ENCODE measurements around the gene WNT6. TPM values are rescaled to one million over a fixed set of nuclear protein-coding genes. Genes with fewer than 3 reads are reported as not detected.

Gene WNT6
- total RNA-seq = not detected in 2 replicates

DNA sequence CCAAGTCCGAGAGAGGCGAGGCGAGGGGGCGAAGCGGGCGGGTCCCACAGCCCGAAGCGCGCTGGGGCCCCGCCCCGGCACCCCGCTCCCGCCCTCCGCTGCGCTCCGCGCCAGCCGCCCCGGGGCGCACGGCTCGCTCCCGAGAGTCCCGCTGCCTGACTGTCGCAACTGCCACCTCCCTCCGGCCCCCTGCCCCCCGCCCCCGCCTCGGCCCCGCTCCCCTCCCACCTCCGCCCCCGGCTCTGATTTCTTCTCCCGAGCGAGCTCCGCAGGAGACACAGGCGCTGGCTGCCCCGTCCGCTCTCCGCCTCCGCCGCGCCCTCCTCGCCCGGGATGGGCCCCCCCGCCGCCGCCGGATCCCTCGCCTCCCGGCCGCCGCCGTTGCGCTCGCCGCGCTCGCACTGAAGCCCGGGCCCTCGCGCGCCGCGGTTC is at the start of gene WNT6:
WNT6 (plus strand) TSS at position 250 of the 432 bp plus-strand sequence. CDS start 233 bp downstream, outside the sequence.

DNA sequence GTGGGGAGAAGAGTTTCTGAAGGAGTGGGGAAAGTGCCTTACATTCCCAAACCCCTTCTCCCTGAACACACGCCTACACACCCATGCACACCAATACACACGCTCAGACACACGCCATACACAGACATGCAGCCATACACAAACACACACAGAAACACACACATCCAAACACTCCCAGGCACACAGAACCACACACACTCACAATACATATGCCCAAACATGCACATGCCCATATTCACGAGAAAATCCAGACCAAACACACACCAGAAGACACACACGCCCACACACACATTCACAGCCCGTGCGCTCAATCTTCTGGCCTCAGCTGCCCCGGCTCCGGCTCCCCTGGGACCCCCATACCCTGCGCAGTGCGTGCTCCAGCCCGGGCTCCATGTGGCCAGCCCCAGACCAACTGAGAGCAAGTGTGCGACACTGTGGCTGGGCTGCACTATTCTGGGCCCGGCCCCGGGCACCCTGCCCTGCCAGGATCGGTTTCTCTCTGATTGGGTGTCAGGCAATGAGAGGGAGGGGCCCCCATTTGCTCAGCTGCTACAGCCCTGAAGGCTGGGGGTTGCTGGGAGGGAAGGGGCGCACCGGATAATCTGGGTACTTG is 28.1 kb upstream of the WNT6 start, which contains the start of gene PRKAG3:
PRKAG3 (minus strand) TSS at position 426 of the 613 bp plus-strand sequence.

DNA sequence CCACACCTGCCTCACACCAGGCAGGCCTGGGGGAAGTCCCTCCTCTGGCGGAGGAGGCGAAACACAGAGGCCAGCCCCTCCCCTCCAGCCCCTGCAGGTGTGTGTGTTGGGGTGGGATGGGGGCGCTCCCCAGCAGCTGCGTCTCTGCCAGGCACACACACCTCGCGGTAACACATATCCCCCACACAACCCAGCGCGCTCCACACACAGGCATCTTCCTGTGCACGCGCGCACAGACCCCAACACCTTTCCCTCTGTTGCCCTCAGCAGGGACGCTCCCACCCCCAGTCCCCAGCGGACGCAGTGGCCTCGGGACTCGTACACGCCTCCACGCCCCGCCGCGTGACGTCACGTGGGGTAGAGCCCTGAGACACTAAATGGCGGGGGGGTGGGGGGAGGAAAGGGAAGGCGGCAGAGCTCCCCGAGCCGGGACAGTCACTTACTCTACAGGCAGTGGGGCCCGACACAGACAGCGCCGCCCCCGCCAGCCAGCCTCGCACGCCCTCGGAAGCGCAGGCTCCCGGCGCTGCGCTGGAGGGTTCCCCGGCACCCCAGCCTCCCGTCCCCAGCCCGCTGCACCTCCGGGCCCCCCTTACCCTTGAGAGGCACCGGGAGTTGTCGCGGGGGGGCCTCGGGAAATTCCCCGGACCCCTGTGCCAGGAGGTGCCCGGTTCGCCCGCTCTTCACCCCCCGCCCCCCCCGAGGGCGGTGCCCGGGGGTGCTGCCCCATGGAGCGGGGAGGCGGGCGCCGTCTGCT is 20.7 kb downstream of the WNT6 start, which contains the start of gene WNT10A:
WNT10A (plus strand) TSS at position 751 of the 757 bp plus-strand sequence. CDS start 144 bp downstream, outside the sequence.

Other genes starting within 250 kb of the WNT6 start
- gene ZNF142, start 200.2 kb upstream of the WNT6 start, total RNA-seq = 6.5 and 19.0 TPM in 2 replicates
- 45.9 and 60.5 TPM in 2 replicates for gene BCS1L, start 200.1 kb upstream of the WNT6 start, total RNA-seq
- 23.6 and 35.5 TPM in 2 replicates for gene RNF25, start 187.8 kb upstream of the WNT6 start, total RNA-seq
- gene STK36, start 187.7 kb upstream of the WNT6 start, total RNA-seq = 3.8 and 14.2 TPM in 2 replicates
- 7.9 and 13.0 TPM in 2 replicates for gene TTLL4, start 149.0 kb upstream of the WNT6 start, total RNA-seq
- 0.34 and 0.64 TPM in 2 replicates for gene CYP27A1, start 77.7 kb upstream of the WNT6 start, total RNA-seq
- gene PRKAG3, start 28.0 kb upstream of the WNT6 start, total RNA-seq = not detected in 2 replicates
- gene WNT10A, start 21.0 kb downstream of the WNT6 start, total RNA-seq = 1.0 and 7.5 TPM in 2 replicates
- gene CDK5R2, start 99.9 kb downstream of the WNT6 start, total RNA-seq = 0.07 TPM in 1 of 2 replicates, not detected in the other
- not detected in 2 replicates for gene FEV, start 125.4 kb downstream of the WNT6 start, total RNA-seq
- gene CRYBA2, start 133.6 kb downstream of the WNT6 start, total RNA-seq = not detected in 2 replicates
- not detected in 2 replicates for gene CFAP65, start 181.7 kb downstream of the WNT6 start, total RNA-seq
- gene IHH, start 201.1 kb downstream of the WNT6 start, total RNA-seq = not detected in 2 replicates